Neuronal stem cell (in vitro differentiated cells): Measurements from ENCODE around the gene NUP188.

Experiments
- DNase-seq: peaks from one replicate; pipeline ENCODE4 v3.0.0-alpha.2; 2013; ENCODE audit warnings: low spot score
- H2AFZ ChIP-seq: one replicate; pipeline ENCODE4 v1.6.1; 2013; ENCODE audit warnings: mild to moderate bottlenecking, low read length, inconsistent platforms
- H2AK5ac ChIP-seq: 2 replicates; pipeline ENCODE4 v1.6.1; 2013; ENCODE audit warnings: low read depth, mild to moderate bottlenecking, inconsistent platforms, low read length, moderate library complexity, mixed read lengths
- H2BK120ac ChIP-seq: 2 replicates; pipeline ENCODE4 v1.6.1; 2013; ENCODE audit warnings: low read depth, mild to moderate bottlenecking, inconsistent platforms, low read length, moderate library complexity, mixed read lengths
- H2BK12ac ChIP-seq: one replicate; pipeline ENCODE4 v1.6.1; 2013; ENCODE audit warnings: low read length, inconsistent platforms
- H2BK15ac ChIP-seq: 2 replicates; pipeline ENCODE4 v1.6.1; 2013; ENCODE audit warnings: mild to moderate bottlenecking, low read length, inconsistent platforms, mixed read lengths
- H2BK5ac ChIP-seq: one replicate; pipeline ENCODE4 v1.6.1; 2013; ENCODE audit warnings: inconsistent platforms, mild to moderate bottlenecking, low read length, moderate library complexity
- H3K14ac ChIP-seq: one replicate; pipeline ENCODE4 v1.6.1; 2013; ENCODE audit warnings: low read length, inconsistent platforms
- H3K18ac ChIP-seq: 2 replicates; pipeline ENCODE4 v1.6.1; 2013; ENCODE audit warnings: low read length, inconsistent platforms
- H3K23ac ChIP-seq: 2 replicates; pipeline ENCODE4 v1.6.1; 2013; ENCODE audit warnings: low read depth, mild to moderate bottlenecking, mixed read lengths, low read length, inconsistent platforms; ENCODE audit not compliant: poor library complexity
- H3K27ac ChIP-seq: replicated peaks from 3 replicates; pipeline ENCODE4 v1.5.1; 2013; ENCODE audit warnings: low read length, inconsistent platforms
- H3K27me3 ChIP-seq, 3 experiments: 2 replicates each; pipeline ENCODE4 v1.6.1; 2013; ENCODE audit warnings: low read length in 3 of 3, mild to moderate bottlenecking in 2 of 3, inconsistent platforms in 1 of 3, low read depth in 1 of 3, mixed read lengths in 1 of 3, moderate library complexity in 1 of 3; ENCODE audit not compliant: control insufficient read depth in 3 of 3, insufficient read depth in 3 of 3
- H3K36me3 ChIP-seq, 2 donors: replicated peaks in 1 of 2; 2 replicates each; pipeline ENCODE4 v1.6.1; 2013; ENCODE audit warnings: low read length in 2 of 2; ENCODE audit not compliant: control insufficient read depth in 2 of 2, insufficient read depth in 2 of 2
- H3K4ac ChIP-seq: 2 replicates; pipeline ENCODE4 v1.6.1; 2013; ENCODE audit warnings: inconsistent platforms, mild to moderate bottlenecking, low read length, moderate library complexity
- H3K4me1 ChIP-seq, 2 donors: 1 replicate in 1 of 2; 2 replicates in 1 of 2; pipeline ENCODE4 v1.6.1; 2013; ENCODE audit warnings: low read length in 2 of 2, low read depth in 1 of 2; ENCODE audit not compliant: control insufficient read depth in 2 of 2, insufficient read depth in 1 of 2
- H3K4me2 ChIP-seq: one replicate; pipeline ENCODE4 v1.6.1; 2013; ENCODE audit warnings: mild to moderate bottlenecking, low read length, inconsistent platforms; ENCODE audit not compliant: insufficient read depth, poor library complexity, severe bottlenecking
- H3K4me3 ChIP-seq, 2 donors: 2 replicates each; pipeline ENCODE4 v1.5.1; 2013; ENCODE audit warnings: low read length in 2 of 2, mild to moderate bottlenecking in 2 of 2, inconsistent platforms in 1 of 2, moderate library complexity in 1 of 2
- H3K79me1 ChIP-seq: one replicate; pipeline ENCODE4 v1.6.1; 2013; ENCODE audit warnings: low read depth, mild to moderate bottlenecking, inconsistent platforms, low read length, moderate library complexity
- H3K9ac ChIP-seq: one replicate; pipeline ENCODE4 v1.6.1; 2013; ENCODE audit warnings: mild to moderate bottlenecking, low read depth, low read length, inconsistent platforms; ENCODE audit not compliant: poor library complexity
- H3K9me3 ChIP-seq, 2 donors: replicated peaks in 1 of 2; 2 replicates each; pipeline versions ENCODE3 to v1.6.1; 2013; ENCODE audit warnings: low read length in 2 of 2, mild to moderate bottlenecking in 2 of 2, inconsistent platforms in 1 of 2, low read depth in 1 of 2, mixed read lengths in 1 of 2, moderate library complexity in 1 of 2; ENCODE audit not compliant: control insufficient read depth in 2 of 2, insufficient read depth in 1 of 2
- H4K8ac ChIP-seq: one replicate; pipeline ENCODE4 v1.6.1; 2013; ENCODE audit warnings: low read depth, mild to moderate bottlenecking, inconsistent platforms, low read length, moderate library complexity
- H4K91ac ChIP-seq: one replicate; pipeline ENCODE4 v1.6.1; 2013; ENCODE audit warnings: low read length, low read depth, mild to moderate bottlenecking, inconsistent platforms; ENCODE audit not compliant: poor library complexity
- WGBS, 2 donors: extraction: QIAGEN DNeasy Blood & Tissue Kit; methylation state at CpG; one replicate each; pipeline ENCODE4 v1.1.7; 2013; ENCODE audit warnings: missing lambda C conversion rate in 2 of 2, mixed read lengths in 1 of 2; ENCODE audit not compliant: insufficient read length in 2 of 2, insufficient replicate concordance in 1 of 2; ENCODE audit errors: extremely low coverage in 2 of 2; 5-methylcytosine and 5-hydroxymethylcytosine counted together

NUP188 gene

GRCh38 chr9:129012893-129013448, 65.5 kb downstream of the NUP188 start:
- Histone ChIP-seq H3K4ac (no peak overlapping the region), H3K9ac (no peak overlapping the region), H4K91ac (no peak overlapping the region), H3K36me3 (peaks cover 37 to 80% of the 10 kb centered on the region in 2 donors), H3K27ac (no peak overlapping the region), H2AFZ (no peak overlapping the region), H2BK120ac (no peak overlapping the region), H3K27me3 (no peaks in the 10 kb centered on the region), H3K4me1 (peaks cover 1 to 5% of the 10 kb centered on the region in 2 donors), H3K79me1 (peaks cover 12% of the 10 kb centered on the region), H2BK12ac (no peak overlapping the region), H2AK5ac (no peak overlapping the region), H3K18ac (no peak overlapping the region), H3K23ac (peak overlapping the region; percentile 55), H3K4me3 (no peak overlapping the region), H2BK5ac (no peak overlapping the region), H4K8ac (no peak overlapping the region), H3K4me2 (no peak overlapping the region), H3K14ac (no peak overlapping the region), H3K9me3 (no peaks in the 10 kb centered on the region), H2BK15ac (no peak overlapping the region)
- DNase-seq = no peak
- WGBS, 2 donors = no CpG with 5 or more reads among the region's 16 CpGs

GRCh38 chr9:129013674-129014073, 66.2 kb downstream of the NUP188 start:
- Histone ChIP-seq H3K4me1 (peaks cover 1 to 5% of the 10 kb centered on the region in 2 donors), H3K4ac (no peak overlapping the region), H3K79me1 (peaks cover 12% of the 10 kb centered on the region), H2BK12ac (no peak overlapping the region), H3K4me3 (no peak overlapping the region), H2BK5ac (no peak overlapping the region), H2AFZ (no peak overlapping the region), H3K9ac (peak overlapping the region; percentile 44), H3K9me3 (no peaks in the 10 kb centered on the region), H4K8ac (peak overlapping the region; percentile 43), H3K14ac (peak overlapping the region; percentile 71), H2AK5ac (no peak overlapping the region), H3K18ac (no peak overlapping the region), H3K23ac (peak overlapping the region; percentile 55), H4K91ac (no peak overlapping the region), H3K27me3 (no peaks in the 10 kb centered on the region), H3K27ac (no peak overlapping the region), H3K4me2 (no peak overlapping the region), H2BK120ac (no peak overlapping the region), H2BK15ac (no peak overlapping the region), H3K36me3 (peaks cover 33 to 75% of the 10 kb centered on the region in 2 donors)
- no peak for DNase-seq
- no CpG with 5 or more reads among the region's 11 CpGs for WGBS, 2 donors

- Histone ChIP-seq H3K9me3 (no peaks in the 10 kb centered on the region), H3K27ac (no peak overlapping the region), H2AFZ (no peak overlapping the region), H3K4me1 (peaks cover 1 to 5% of the 10 kb centered on the region in 2 donors), H2AK5ac (no peak overlapping the region), H3K79me1 (peaks cover 11% of the 10 kb centered on the region), H3K27me3 (no peaks in the 10 kb centered on the region), H3K14ac (no peak overlapping the region), H2BK15ac (no peak overlapping the region), H3K18ac (no peak overlapping the region), H3K9ac (no peak overlapping the region), H4K91ac (no peak overlapping the region), H3K4me2 (no peak overlapping the region), H3K4me3 (no peak overlapping the region), H4K8ac (no peak overlapping the region), H3K4ac (no peak overlapping the region), H3K23ac (no peak overlapping the region), H2BK5ac (peak overlapping the region; percentile 13), H3K36me3 (peaks cover 32 to 75% of the 10 kb centered on the region in 2 donors), H2BK120ac (no peak overlapping the region), H2BK12ac (no peak overlapping the region)
- no peak for DNase-seq
- no CpG with 5 or more reads among the region's 11 CpGs for WGBS, 2 donors
Measured at GRCh38 chr9:129014124-129014523, 66.6 kb downstream of the NUP188 start.

- no peak for DNase-seq
- H3K23ac ChIP-seq = no peak overlapping the region
- no peaks in the 10 kb centered on the region for H3K27me3 ChIP-seq
- H3K79me1 ChIP-seq = peaks cover 11% of the 10 kb centered on the region
- H3K4me1 ChIP-seq = peaks cover 1 to 5% of the 10 kb centered on the region in 2 donors
- H2AFZ ChIP-seq = no peak overlapping the region
- H2BK5ac ChIP-seq = peak overlapping the region; percentile 13
- H2BK12ac ChIP-seq = no peak overlapping the region
- no peak overlapping the region for H3K4ac ChIP-seq
- H3K9me3 ChIP-seq = no peaks in the 10 kb centered on the region
- no peak overlapping the region for H4K8ac ChIP-seq
- peaks cover 30 to 75% of the 10 kb centered on the region in 2 donors for H3K36me3 ChIP-seq
- H3K4me3 ChIP-seq = no peak overlapping the region
- H4K91ac ChIP-seq = no peak overlapping the region
- no peak overlapping the region for H3K27ac ChIP-seq
- H2BK15ac ChIP-seq = no peak overlapping the region
- H3K9ac ChIP-seq = no peak overlapping the region
- no peak overlapping the region for H2AK5ac ChIP-seq
- no CpG with 5 or more reads among the region's 8 CpGs for WGBS, 2 donors
- no peak overlapping the region for H3K18ac ChIP-seq
- no peak overlapping the region for H3K14ac ChIP-seq
- H2BK120ac ChIP-seq = no peak overlapping the region
- H3K4me2 ChIP-seq = no peak overlapping the region
Measured at GRCh38 chr9:129014608-129015007, 67.1 kb downstream of the NUP188 start.
